Measurements from ENCODE around the gene PDE6B.
"Not testable (repeated sequence)": the region's sequence is repeated elsewhere in the genome, so short reads cannot be mapped to it uniquely, and the experiment has no call there.

PDE6B gene

DNA sequence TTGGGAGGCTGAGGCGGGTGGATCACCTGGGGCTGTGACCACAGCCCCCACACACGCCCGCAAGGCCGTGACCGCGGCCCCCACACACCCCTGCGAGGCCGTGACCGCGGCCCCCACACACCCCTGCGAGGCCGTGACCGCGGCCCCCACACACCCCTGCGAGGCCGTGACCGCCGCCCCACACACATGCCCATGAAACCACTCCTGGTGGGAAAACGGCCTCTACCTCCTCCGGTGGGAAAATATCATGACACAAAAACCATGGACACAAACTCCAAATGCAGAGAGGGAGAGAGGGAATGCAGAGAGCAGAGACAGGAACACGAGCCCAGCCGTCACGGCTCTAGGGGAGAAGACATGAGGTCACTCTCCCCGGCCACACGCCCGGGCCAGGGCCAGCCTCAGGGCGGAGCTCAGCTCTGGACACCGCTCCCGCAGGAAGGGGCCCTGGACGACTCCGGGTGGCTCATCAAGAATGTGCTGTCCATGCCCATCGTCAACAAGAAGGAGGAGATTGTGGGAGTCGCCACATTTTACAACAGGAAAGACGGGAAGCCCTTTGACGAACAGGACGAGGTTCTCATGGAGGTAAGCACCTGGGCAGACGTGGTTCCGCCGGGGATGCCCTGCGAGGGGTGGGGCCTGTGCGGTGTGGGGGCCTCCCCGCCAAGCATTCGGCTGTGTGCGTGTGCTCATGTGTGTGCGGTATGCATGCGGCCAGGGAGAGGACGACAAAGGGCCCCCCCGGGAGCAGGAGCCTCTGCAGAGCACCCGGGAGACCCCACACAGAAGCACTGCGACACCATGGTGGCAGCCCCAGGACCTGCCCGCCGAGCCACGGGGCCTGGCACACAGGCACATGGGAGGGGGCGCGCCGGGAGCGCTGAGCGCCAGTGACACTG is 31.3 kb downstream of the PDE6B start:
- no peak for DNase-seq (ENCODE audit: low spot score)

DNA sequence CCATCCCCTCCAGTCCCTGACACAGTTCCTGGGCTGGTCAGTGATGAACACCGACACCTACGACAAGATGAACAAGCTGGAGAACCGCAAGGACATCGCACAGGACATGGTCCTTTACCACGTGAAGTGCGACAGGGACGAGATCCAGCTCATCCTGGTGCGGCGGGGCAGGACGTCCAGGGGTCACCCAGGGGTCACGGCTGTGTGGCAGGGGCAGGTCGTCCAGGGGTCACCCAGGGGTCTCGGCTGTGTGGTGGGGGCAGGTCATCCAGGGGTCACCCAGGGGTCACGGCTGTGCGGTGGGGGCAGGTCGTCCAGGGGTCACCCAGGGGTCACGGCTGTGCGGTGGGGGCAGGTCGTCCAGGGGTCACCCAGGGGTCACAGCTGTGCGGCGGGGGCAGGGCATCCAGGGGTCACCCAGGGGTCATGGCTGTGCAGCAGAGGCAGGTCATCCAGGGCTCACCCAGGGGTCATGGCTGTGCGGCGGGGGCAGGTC is 32.0 kb downstream of the PDE6B start:
- no peak for DNase-seq (ENCODE audit: low spot score)

DNA sequence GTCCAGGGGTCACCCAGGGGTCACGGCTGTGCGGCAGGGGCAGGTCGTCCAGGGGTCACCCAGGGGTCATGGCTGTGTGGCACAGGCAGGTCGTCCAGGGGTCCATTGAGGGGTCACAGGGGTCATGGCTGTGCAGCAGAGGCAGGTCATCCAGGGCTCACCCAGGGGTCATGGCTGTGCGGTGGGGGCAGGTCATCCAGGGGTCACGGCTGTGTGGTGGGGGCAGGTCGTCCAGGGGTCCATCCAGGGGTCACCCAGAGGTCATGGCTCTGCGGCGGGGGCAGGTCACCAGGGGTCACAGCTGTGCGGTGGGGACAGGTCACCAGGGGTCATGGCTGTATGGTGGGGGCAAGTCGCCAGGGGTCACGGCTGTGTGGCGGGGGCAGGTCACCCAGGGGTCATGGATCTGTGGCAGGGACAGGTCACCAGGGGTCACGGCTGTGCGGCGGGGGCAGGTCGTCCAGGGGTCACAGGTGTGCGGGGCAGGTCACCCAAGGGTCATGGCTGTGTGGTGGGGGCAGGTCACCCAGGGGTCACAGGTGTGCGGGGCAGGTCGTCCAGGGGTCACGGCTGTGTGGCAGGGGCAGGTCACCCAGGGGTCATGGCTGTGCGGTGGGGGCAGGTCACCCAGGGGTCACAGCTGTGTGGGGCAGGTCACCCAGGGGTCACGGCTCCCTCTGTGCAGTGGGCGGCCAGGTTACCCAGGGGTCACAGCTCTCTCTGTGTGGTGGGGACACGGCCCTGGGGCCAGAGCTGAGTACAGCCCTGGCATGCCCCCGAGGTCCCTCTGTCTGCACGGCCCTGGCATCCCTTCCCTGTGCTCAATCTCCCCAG is 32.7 kb downstream of the PDE6B start:
- no peak for DNase-seq (ENCODE audit: low spot score)

DNA sequence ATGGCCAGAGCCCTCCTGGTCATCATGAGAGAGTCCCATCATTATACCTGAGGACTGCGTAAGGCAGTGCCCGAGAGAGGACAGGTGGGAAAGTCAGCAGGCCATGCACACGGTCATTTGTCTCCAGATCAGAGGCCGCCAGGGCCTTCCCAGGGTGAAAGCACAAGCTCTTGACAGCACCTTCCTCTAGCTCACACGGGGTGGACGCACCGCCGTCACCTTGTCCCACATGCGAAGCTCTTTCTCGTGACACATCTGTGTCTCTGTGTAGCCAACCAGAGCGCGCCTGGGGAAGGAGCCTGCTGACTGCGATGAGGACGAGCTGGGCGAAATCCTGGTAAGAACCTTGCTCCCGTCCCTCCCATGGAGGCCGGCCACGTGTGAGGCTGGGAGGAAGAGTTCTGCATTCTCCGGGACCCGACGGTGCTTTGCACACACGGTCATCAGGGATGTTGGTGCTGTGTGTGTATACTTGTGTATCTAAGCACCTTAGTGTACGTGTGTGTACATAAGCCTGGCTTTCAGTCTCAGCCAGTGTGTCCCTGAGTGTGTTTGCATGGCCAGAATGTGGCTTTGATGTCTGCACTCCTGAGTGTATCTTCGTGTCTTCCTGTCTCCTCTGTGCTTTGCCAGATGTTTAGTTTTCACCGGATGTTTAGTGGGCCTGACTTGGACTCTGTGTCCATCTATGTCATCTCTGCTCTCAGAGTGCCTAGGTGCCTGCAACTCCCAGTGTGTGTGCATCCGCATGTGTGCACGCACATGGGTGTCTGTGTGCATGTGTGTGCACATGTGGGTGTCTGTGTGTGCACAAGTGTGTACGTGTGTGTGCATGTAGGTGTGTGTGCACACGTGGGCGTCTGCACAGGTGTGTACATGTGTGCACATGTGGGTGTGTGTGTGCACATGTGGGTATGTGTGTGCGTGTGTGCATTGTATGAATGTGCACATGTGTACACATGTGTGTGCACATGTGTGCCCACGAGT is 33.6 kb downstream of the PDE6B start:
- no peak for DNase-seq (ENCODE audit: low spot score)

DNA sequence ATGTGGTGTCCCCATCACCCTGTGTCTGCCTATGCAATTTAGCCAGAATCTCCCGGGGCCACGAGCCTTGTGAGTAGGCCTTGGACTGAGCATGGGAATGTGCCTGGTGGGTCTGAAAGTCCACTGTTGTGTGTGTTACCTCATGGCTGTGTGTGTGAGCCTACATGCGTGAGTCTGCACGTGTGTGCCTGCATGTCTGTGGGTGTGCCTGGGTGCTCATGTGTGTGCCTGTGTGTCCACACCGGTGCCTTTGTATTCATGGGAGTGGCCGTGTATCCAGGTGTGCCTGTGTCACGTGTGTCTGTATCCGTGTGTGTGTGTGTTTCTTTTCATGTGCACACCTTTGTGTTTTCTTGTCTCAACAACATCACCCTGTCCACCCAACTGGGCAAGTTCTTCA is 34.5 kb downstream of the PDE6B start:
- no peak for DNase-seq (ENCODE audit: low spot score)

DNA sequence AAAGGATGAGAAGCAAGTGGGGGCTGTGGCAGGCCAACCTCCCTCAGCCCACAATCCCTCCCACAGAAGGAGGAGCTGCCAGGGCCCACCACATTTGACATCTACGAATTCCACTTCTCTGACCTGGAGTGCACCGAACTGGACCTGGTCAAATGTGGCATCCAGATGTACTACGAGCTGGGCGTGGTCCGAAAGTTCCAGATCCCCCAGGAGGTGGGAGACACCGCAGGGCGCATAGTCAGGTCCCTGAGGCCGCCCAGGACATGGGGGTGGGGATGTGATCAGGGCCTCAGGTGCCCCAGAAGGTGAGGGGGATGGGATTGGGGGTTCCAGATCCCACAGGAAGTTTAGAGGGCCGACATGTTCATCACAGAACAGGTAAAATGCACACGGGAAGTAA is 35.0 kb downstream of the PDE6B start:
- no peak for DNase-seq (ENCODE audit: low spot score)

DNA sequence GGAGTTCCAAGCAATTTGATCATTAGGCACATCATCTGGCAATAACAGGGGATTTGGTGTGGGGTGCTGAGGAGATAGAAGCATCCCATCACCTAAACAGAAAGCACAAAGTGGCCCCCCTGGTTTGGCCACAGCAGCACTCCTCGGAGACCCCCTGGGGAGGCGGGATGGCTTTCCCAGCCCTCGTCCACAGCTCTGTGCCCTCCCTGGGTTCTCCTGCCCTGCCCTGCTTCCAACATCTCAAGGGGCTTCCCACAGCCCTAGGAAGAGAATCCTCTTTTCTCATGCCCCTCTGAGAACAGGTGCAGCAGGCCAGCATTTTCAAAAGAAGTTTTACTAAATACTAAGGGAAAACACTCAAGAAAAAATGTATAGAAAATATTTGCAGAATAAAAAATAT is 35.9 kb downstream of the PDE6B start:
- DNase-seq (ENCODE audit: low spot score) = no peak

DNA sequence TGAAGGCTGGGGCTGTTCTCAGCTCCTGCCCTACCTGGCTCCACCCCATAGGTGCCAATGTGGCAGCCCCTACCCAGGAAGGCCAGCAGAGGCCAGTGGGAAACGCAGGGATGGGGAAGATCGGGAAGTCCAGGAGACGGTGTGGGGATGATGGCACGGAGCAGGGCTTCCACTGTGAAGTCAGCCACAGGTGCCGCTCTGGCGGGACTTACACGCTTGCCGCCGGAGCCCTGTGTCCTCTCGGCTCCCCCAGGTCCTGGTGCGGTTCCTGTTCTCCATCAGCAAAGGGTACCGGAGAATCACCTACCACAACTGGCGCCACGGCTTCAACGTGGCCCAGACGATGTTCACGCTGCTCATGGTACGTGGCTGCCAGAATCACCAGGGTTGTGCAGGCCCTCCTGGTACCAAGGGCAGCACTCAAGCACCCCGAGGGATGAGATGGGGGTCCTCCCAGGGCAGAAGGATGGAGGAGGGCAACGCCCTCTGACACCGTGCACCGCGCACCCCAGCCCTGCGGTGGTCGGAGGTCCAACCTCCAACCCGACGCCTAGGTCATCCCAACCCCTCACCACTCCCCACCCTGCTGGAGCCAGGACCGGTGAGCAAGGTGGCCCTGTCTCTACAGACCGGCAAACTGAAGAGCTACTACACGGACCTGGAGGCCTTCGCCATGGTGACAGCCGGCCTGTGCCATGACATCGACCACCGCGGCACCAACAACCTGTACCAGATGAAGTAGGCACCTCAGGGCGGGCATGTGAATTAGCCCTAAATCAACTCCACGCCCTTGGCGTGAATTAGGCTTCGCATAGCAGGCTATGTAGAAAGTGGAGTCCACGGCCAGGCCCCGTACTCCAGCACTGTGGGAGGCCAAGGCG is 36.7 kb downstream of the PDE6B start:
- DNase-seq (ENCODE audit: low spot score) = no peak

DNA sequence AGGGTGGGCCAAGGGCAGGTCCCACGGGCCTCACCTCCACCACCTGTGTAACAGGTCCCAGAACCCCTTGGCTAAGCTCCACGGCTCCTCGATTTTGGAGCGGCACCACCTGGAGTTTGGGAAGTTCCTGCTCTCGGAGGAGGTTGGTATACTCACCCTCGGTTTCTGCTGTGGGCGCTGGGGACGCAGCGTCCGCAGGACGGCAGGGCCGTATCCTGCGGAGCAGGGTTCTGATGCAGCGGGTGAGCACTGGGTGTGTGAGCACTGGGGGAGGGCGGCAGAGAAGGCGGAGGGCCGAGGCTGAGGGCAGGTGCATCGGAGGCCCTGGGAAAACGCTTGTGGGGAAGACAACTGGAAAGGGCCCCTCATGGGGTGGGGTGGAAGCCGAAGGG is 37.7 kb downstream of the PDE6B start:
- DNase-seq (ENCODE audit: low spot score) = no peak

DNA sequence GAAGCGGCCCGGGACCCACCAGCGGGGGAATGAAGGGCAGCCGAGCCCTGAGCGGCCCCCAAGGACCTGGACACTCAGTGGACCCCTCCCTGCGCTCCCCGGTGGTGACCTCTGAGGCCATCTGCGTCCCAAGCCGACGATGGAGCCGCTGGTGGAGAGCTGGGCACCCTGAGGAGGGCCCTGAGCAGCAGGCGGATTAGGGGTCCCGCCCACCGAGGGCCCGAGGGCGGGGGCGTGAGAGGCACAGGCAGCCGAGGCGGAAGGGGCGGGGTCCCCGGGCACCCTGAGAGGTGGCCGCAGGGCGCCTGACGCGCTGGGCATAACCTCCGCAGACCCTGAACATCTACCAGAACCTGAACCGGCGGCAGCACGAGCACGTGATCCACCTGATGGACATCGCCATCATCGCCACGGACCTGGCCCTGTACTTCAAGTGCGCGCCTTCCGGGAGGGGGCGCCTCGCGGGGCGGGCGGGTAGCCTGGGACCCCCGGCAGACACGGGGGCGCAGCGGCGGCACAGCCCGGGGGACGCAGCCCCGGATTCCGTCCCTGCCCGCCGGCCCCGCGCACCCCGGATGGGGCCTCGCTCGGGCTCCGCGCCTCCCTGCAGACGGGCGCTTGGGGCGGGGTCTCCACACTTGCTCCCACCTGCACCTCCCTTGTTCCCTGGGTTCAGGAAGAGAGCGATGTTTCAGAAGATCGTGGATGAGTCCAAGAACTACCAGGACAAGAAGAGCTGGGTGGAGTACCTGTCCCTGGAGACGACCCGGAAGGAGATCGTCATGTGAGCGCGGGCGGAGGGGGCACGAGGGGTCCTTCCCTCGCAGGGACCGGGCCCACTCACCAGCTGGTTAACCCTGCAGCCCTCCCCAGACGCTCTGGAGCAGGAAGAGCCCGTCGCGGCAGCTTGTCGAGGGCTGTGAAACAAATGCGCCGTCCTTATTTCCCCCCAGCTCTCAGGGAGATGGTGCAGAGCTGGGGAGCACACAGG is 38.4 kb downstream of the PDE6B start:
- DNase-seq (ENCODE audit: low spot score) = no peak

DNA sequence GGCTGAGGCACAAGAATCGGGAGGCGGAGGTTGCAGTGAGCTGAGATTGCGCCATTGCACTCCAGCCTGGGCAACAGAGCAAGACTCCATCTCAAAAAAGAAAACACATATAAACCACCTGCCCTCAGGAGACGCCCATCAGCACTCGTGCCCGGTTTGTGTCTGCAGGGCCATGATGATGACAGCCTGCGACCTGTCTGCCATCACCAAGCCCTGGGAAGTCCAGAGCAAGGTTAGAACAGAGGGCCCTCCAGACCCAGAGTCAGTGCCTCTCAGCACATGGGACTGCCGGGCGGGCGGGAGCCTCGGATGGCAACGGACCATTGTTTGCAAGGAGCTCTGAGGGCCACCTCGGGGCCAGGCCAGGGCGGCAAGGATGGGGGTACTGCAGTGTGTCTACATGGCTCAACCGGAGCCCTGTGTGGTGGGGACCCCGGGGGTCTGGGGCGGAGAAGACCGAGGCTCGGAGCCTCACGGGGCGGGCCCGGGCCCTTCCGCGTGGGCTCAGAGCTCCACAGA is 39.4 kb downstream of the PDE6B start:
- no peak for DNase-seq (ENCODE audit: low spot score)

DNA sequence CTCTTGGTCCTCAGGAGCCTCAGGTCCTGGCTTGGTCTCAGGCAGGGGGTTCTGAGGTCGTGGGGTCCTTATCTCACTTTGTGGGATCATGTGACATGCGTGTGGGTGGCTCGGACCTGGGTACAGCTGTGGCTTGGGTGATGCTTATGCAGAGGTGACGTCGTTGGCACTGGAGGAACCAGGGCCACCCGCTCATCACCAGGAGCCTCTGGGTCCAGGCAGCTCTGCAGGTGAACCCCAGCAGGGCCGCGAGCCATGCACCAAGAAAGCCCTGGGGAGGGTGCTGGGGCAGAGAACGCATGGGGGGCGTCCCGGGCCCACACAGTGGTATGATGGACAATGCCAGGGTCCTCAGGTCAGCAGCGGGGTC is 40.0 kb downstream of the PDE6B start:
- DNase-seq (ENCODE audit: low spot score) = no peak

DNA sequence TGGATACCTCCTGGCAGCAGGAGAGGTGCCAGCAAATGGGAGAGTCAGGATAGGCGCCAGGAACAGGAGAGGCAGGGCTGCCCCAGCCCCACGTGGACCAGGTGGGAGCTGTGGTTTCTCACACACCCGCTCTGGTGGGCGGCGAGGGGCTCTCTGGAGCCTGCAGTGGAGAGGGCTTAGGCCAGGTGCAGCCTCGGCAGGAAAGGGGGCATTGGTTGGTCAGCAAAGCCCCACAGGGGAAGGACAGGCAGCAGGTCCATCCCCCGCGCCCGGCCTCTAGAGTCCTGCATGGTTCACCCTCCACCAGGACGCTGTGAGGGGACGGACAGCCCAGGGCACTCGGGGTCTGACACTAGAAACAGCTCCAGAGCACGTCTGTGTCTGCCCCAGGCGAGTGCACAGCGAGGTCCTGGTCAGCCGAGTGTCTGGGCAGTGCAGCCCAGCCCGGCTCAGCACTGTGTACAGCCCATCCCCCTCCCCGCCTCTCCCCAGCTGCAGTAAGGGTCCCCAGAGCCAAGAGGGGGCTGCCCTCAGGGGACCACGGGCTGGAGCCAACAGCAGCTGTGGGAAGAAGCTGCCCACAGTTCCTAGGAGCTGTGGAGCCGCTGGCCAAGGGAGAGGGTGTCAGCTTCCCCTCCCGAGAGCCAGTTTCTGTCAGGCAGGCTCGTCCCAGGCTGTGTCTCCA is 40.5 kb downstream of the PDE6B start:
- DNase-seq (ENCODE audit: low spot score) = no peak

DNA sequence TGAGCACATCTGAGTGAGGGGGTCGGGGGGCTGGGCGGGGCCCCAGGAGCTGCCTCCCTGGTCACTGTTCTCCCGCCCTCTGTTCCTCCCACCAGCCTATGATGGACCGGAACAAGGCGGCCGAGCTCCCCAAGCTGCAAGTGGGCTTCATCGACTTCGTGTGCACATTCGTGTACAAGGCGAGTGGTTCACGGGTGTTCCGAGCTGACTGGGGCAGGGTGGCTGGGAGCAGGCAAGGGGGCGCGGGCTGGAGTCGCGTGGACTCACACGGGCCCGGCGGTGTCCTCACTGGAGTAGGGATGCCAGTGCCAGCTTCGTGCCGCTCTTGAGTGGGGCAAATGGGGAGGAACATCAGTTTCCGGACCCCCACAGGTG is 41.0 kb downstream of the PDE6B start:
- no peak for DNase-seq (ENCODE audit: low spot score)

DNA sequence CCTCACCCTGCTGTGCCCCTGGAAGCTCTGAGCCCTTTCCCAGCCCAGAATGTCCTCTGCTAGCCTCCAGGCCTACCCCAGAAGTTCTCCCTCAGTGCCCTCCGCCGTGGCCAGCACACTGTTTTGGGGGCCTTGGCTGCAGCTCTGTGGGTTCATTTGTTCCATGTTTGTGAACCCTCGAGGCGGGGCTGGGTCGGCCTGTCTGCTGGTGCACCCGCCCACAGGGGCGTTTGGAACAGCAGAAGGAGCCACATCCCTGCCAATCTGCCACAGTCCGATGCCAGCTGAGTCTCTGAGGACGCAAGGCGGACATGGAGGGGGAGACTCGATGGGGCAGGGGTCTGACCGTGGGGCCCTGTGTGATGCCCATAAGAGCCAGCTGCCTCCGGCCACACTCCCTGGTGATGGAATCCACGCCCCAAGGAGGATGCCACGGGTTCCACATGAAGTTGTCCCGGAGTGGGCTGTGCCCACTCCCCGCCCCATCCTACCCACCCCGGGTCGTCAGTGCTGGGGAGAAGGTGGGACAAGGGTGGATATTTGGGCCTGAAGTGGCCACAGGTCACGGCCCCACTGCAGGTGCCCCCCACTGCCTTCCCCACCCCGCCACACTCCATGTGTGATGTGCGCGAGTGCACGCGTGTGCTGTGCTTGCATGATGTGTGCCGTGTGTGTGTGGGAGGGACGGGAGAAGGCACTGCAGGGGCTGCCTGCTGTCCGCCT is 41.6 kb downstream of the PDE6B start:
- DNase-seq (ENCODE audit: low spot score) = no peak

DNA sequence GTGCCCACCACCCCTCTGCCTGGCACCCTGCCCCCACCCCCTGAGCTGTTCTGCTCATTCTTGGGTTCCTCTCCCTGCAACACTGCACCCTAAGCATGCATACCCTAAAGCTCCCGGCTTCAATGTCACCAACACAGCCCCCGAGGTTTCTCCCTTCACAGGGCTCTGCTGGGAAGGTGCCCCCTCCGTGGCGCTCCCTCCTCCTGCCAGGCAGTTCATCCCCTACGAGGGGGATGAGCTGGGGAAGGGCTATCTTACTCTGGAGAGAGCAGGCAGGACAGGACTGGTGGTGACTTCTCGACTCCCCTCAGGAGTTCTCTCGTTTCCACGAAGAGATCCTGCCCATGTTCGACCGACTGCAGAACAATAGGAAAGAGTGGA is 42.2 kb downstream of the PDE6B start:
- no peak for DNase-seq (ENCODE audit: low spot score)

DNA sequence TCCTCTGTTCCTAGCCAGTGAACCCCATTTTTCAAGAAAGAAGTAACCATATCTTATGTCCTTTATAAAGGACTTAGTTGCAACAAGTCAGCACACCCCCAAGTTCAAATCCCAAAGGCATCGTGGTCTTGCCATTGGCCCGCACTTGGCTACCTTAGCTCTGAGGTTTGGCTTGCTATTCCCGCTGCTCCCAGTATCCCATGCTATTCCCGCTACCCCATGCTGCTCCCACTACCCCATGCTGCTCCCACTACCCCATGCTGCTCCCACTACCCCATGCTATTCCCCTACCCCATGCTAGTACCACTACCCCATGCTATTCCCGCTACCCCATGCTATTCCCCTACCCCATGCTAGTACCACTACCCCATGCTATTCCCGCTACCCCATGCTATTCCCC is 42.8 kb downstream of the PDE6B start:
- DNase-seq (ENCODE audit: low spot score) = not testable (repeated sequence)
